HUES64 (cell line): ENCODE results near the gene KLK15.

Source experiments
- H3K27ac ChIP-seq: 2 replicates; pipeline ENCODE4 v1.7.0; 2013; ENCODE audit warnings: low read depth, low read length, inconsistent platforms
- H3K27me3 ChIP-seq: 2 replicates; pipeline ENCODE4 v1.6.1; 2013; ENCODE audit warnings: mild to moderate bottlenecking, low read length; ENCODE audit not compliant: insufficient read depth
- H3K36me3 ChIP-seq: 2 replicates; pipeline ENCODE4 v1.6.1; 2013; ENCODE audit warnings: mild to moderate bottlenecking, low read length; ENCODE audit not compliant: insufficient read depth
- H3K4me1 ChIP-seq: 2 replicates; pipeline ENCODE4 v1.6.1; 2013; ENCODE audit warnings: mild to moderate bottlenecking, low read length, moderate library complexity; ENCODE audit not compliant: insufficient read depth
- H3K4me3 ChIP-seq: 2 replicates; pipeline ENCODE4 v1.5.1; 2013; ENCODE audit warnings: mild to moderate bottlenecking, low read length, moderate library complexity
- H3K9ac ChIP-seq: 2 replicates; pipeline ENCODE4 v1.6.1; 2013; ENCODE audit warnings: mild to moderate bottlenecking, low read depth, low read length
- H3K9me3 ChIP-seq: 2 replicates; pipeline ENCODE4 v1.6.1; 2013; ENCODE audit warnings: low read depth, low read length; ENCODE audit not compliant: insufficient read depth
- WGBS: fragments of 150-250, 120-280 bp; methylation state at CpG from one replicate; pipeline ENCODE4 v1.1.7; 2013; ENCODE audit warnings: missing lambda C conversion rate; 5-methylcytosine and 5-hydroxymethylcytosine counted together

The KLK15 gene

GRCh38 chr19:50843701-50844221 lies 10.4 kb upstream of the KLK15 start:
- H3K4me3 ChIP-seq = no peak overlapping the region

GRCh38 chr19:50843205-50843604 lies 9.8 kb upstream of the KLK15 start:
- Histone ChIP-seq H3K4me3 (no peak overlapping the region), H3K9me3 (no peaks in the 10 kb centered on the region), H3K27ac (no peak overlapping the region), H3K4me1 (no peaks in the 10 kb centered on the region), H3K27me3 (peaks cover 25% of the 10 kb centered on the region), H3K9ac (no peak overlapping the region), H3K36me3 (no peaks in the 10 kb centered on the region)
- 100% methylated on average over 2 of the region's 2 CpGs for WGBS

More at GRCh38 chr19:50843701-50844221, 10.4 kb upstream of the KLK15 start:
- Histone ChIP-seq H3K9me3 (no peaks in the 10 kb centered on the region), H3K4me1 (no peaks in the 10 kb centered on the region), H3K27me3 (peaks cover 25% of the 10 kb centered on the region), H3K9ac (no peak overlapping the region), H3K27ac (no peak overlapping the region), H3K36me3 (no peaks in the 10 kb centered on the region)
- 66% methylated on average over 7 of the region's 7 CpGs for WGBS

- Histone ChIP-seq H3K27ac (no peak overlapping the region), H3K9me3 (no peaks in the 10 kb centered on the region), H3K4me3 (no peak overlapping the region), H3K27me3 (peaks cover 29% of the 10 kb centered on the region), H3K4me1 (no peaks in the 10 kb centered on the region), H3K9ac (no peak overlapping the region), H3K36me3 (no peaks in the 10 kb centered on the region)
- WGBS = 82% methylated on average over 4 of the region's 6 CpGs
These were observed 8.8 kb upstream of the KLK15 start for GRCh38 chr19:50842130-50842529.

GRCh38 chr19:50839712-50840655 lies 6.6 kb upstream of the KLK15 start:
- Histone ChIP-seq H3K9ac (no peak overlapping the region), H3K4me3 (no peak overlapping the region), H3K27me3 (peaks cover 51% of the 10 kb centered on the region), H3K36me3 (no peaks in the 10 kb centered on the region), H3K9me3 (no peaks in the 10 kb centered on the region), H3K4me1 (no peaks in the 10 kb centered on the region), H3K27ac (no peak overlapping the region)
- 70% methylated on average over 9 of the region's 10 CpGs for WGBS

- no peaks in the 10 kb centered on the region for H3K9me3 ChIP-seq
- H3K27me3 ChIP-seq = peaks cover 45% of the 10 kb centered on the region
- no peaks in the 10 kb centered on the region for H3K4me1 ChIP-seq
- H3K9ac ChIP-seq = no peak overlapping the region
- H3K27ac ChIP-seq = no peak overlapping the region
- H3K36me3 ChIP-seq = no peaks in the 10 kb centered on the region
- no peak overlapping the region for H3K4me3 ChIP-seq
- WGBS = 24% methylated on average over 6 of the region's 6 CpGs
These were observed 4.9 kb upstream of the KLK15 start for GRCh38 chr19:50838239-50838638.

GRCh38 chr19:50837300-50837699 lies 3.9 kb upstream of the KLK15 start:
- Histone ChIP-seq H3K9ac (no peak overlapping the region), H3K4me1 (no peaks in the 10 kb centered on the region), H3K4me3 (no peak overlapping the region), H3K36me3 (no peaks in the 10 kb centered on the region), H3K27ac (no peak overlapping the region), H3K27me3 (peaks cover 45% of the 10 kb centered on the region), H3K9me3 (no peaks in the 10 kb centered on the region)
- WGBS = 90% methylated on average over 10 of the region's 10 CpGs

GRCh38 chr19:50836543-50837195 lies 3.3 kb upstream of the KLK15 start:
- Histone ChIP-seq H3K9me3 (no peaks in the 10 kb centered on the region), H3K27ac (no peak overlapping the region), H3K27me3 (peaks cover 39% of the 10 kb centered on the region), H3K36me3 (no peaks in the 10 kb centered on the region), H3K4me3 (peak overlapping the region; percentile 75; the same call in 1 of the 2 replicates), H3K4me1 (no peaks in the 10 kb centered on the region), H3K9ac (no peak overlapping the region; the same call in 1 of the 2 replicates)
- 66% methylated on average over 19 of the region's 19 CpGs for WGBS

- no peak overlapping the region for H3K27ac ChIP-seq
- no peaks in the 10 kb centered on the region for H3K4me1 ChIP-seq
- H3K4me3 ChIP-seq = peak overlapping the region; percentile 75
- H3K9ac ChIP-seq = peak overlapping the region; percentile 56
- peaks cover 36% of the 10 kb centered on the region for H3K27me3 ChIP-seq
- H3K9me3 ChIP-seq = no peaks in the 10 kb centered on the region
- no peaks in the 10 kb centered on the region for H3K36me3 ChIP-seq
- WGBS = 7% methylated on average over 67 of the region's 67 CpGs
These were observed 2.6 kb upstream of the KLK15 start for GRCh38 chr19:50835785-50836542.

GRCh38 chr19:50835103-50835784 lies 1.9 kb upstream of the KLK15 start:
- 35% methylated on average over 13 of the region's 13 CpGs for WGBS
- no peak overlapping the region for H3K27ac ChIP-seq
- H3K27me3 ChIP-seq = peaks cover 35% of the 10 kb centered on the region
- H3K36me3 ChIP-seq = no peaks in the 10 kb centered on the region
- H3K9me3 ChIP-seq = no peaks in the 10 kb centered on the region
- H3K4me3 ChIP-seq = peak overlapping the region; percentile 75
- peak overlapping the region; percentile 56 for H3K9ac ChIP-seq
- no peaks in the 10 kb centered on the region for H3K4me1 ChIP-seq

- WGBS = 90% methylated on average over 6 of the region's 6 CpGs
- Histone ChIP-seq H3K36me3 (no peaks in the 10 kb centered on the region), H3K4me3 (no peak overlapping the region), H3K9ac (no peak overlapping the region), H3K4me1 (no peaks in the 10 kb centered on the region), H3K9me3 (no peaks in the 10 kb centered on the region), H3K27me3 (peaks cover 35% of the 10 kb centered on the region), H3K27ac (no peak overlapping the region)
These were observed 411 bp upstream of the KLK15 start for GRCh38 chr19:50833802-50834167.
